Adrenal gland (tissue), 5 donors: ENCODE data around the gene LALBA.

ENCODE experiments used
- CTCF ChIP-seq, 6 experiments: fragments of 450-650 bp in 4 of 6; fragments of 200-600 bp in 2 of 6; sonication (generic) in 1 of 6; IDR thresholded peaks; 1 replicate in 5 of 6; 2 replicates in 1 of 6; pipeline versions ENCODE4 v1.5.1 to v1.8.0; 2016 to 2021; ENCODE audit warnings: antibody characterized with exemption in 6 of 6, mild to moderate bottlenecking in 2 of 6, moderate library complexity in 1 of 6
- POLR2A ChIP-seq, 2 donors: fragments of 450-650 bp; IDR thresholded peaks; one replicate each; pipeline ENCODE4 v1.6.1; 2017; ENCODE audit warnings: antibody characterized with exemption in 2 of 2, mild to moderate bottlenecking in 2 of 2, moderate library complexity in 1 of 2
- donor health status: DM: no; HTN: no; CAD: no.

- TF ChIP-seq CTCF (IDR thresholded peaks at IDR 0.05): no peak
- no peak for TF ChIP-seq POLR2A (IDR thresholded peaks at IDR 0.05)
These were observed 11.9 kb downstream of the LALBA start for GRCh38 chr12:48557919-48558318.
